GM21526 (cell line): ENCODE results near the gene GRIN2A.

ENCODE experiments used
- ATAC-seq: cut with Tn5 transposase; IDR thresholded peaks from one replicate; pipeline ENCODE4 v1.9.1; 2021; ENCODE audit warnings: moderate library complexity; ENCODE audit not compliant: unreplicated experiment, low FRiP score

The GRIN2A gene

GRCh38 chr16:9980981-9981380 is 201.2 kb downstream of the GRIN2A start:
- ATAC-seq = no peak

- no peak for ATAC-seq
These were observed 204.0 kb downstream of the GRIN2A start for GRCh38 chr16:9978160-9978725.

- no peak for ATAC-seq
These were observed 204.8 kb downstream of the GRIN2A start for GRCh38 chr16:9977333-9977897.

GRCh38 chr16:9976601-9977000 is 205.6 kb downstream of the GRIN2A start:
- no peak for ATAC-seq

GRCh38 chr16:9971907-9972306 is 210.3 kb downstream of the GRIN2A start:
- no peak for ATAC-seq

- ATAC-seq = no peak
These were observed 211.4 kb downstream of the GRIN2A start for GRCh38 chr16:9970796-9971195.

GRCh38 chr16:9970244-9970643 is 212.0 kb downstream of the GRIN2A start:
- no peak for ATAC-seq

- no peak for ATAC-seq
These were observed 212.6 kb downstream of the GRIN2A start for GRCh38 chr16:9969580-9969979.

- no peak for ATAC-seq
These were observed 215.6 kb downstream of the GRIN2A start for GRCh38 chr16:9966569-9967157.

- ATAC-seq = no peak
These were observed 217.1 kb downstream of the GRIN2A start for GRCh38 chr16:9965079-9965478.

- no peak for ATAC-seq
These were observed 217.8 kb downstream of the GRIN2A start for GRCh38 chr16:9964426-9964825.

- ATAC-seq = no peak
These were observed 224.8 kb downstream of the GRIN2A start for GRCh38 chr16:9957433-9957832.

- no peak for ATAC-seq
These were observed 225.2 kb downstream of the GRIN2A start for GRCh38 chr16:9957002-9957401.

- no peak for ATAC-seq
These were observed 226.6 kb downstream of the GRIN2A start for GRCh38 chr16:9955677-9956076.

- no peak for ATAC-seq
These were observed 228.2 kb downstream of the GRIN2A start for GRCh38 chr16:9953908-9954570.

- ATAC-seq = no peak
These were observed 231.6 kb downstream of the GRIN2A start for GRCh38 chr16:9950658-9951057.

GRCh38 chr16:9949396-9949795 is 232.8 kb downstream of the GRIN2A start:
- no peak for ATAC-seq

GRCh38 chr16:9948933-9949332 is 233.3 kb downstream of the GRIN2A start:
- ATAC-seq = no peak

GRCh38 chr16:9946022-9946720 is 236.1 kb downstream of the GRIN2A start:
- ATAC-seq = no peak

GRCh38 chr16:9943121-9943520 is 239.1 kb downstream of the GRIN2A start:
- ATAC-seq = no peak

- ATAC-seq = no peak
These were observed 241.0 kb downstream of the GRIN2A start for GRCh38 chr16:9941245-9941644.
